ENCODE data around the gene SS18L1.

The SS18L1 gene

DNA sequence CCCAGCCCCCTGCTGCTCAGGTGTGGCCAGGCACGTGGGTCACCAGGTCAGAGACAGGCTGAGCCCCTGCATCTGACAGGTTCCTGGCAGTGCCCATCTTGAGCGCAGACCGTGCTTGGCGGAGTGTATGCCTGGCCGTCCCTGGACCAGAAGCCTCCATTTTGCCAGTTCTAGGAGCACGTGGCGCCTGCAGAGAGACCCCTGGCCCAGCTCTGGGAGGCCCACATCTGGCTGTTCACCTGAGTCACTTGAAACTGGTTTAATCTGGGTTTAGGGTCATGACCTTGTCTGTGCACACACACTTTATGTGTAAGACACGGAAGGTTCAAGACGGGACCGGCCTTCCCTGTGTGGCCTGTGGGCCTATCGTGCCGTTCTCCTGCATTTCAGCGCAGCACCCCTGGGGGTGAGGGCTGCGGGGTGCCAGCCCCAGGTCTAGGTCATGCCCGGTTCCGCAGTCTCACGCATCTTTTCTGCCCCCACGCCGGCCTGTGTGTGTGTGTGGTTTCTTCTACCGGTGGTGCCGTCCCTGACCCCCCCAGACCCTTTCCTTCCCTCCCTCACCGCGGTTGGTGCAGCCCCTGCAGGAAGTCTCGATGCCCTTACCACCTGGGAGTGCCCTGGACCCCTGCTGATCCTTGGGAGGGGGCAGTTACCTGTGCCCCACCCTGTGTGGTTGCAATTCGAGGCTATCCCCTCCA, 14.0 kb downstream of the SS18L1 start:
- no peak for DNase-seq

DNA sequence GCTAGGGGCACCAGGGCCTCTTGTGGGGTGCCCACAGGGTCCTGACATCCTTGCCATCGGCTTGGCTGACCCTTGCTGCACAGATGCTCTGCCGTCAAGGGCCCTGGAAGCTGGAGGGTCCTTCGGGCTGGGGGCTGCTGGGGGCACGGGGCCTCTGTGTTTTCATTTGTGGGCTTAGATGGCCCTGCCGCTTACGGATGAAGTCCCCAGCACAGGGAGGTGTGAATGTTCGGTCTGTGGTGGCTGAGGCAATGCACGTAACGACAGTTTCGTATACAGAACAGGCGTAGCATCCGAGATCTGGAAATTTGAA, 14.5 kb downstream of the SS18L1 start:
- DNase-seq = no peak

DNA sequence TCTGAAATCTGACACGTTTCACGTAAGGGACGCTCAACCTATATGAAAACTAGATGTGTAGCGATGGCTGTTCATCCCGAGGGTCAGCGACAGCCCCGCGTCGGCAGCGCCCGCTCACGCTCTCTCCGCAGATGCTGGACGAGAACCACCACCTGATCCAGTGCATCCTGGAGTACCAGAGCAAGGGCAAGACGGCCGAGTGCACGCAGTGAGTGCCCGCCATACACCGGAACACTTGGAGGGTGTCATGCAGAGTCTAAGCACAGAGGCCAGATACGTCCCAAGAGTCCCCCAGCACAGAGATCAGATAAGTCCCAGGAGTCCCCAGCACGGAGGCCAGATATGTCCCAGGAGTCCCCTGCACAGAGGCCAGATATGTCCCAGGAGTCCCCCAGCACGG, 15.0 kb downstream of the SS18L1 start:
- DNase-seq = no peak

DNA sequence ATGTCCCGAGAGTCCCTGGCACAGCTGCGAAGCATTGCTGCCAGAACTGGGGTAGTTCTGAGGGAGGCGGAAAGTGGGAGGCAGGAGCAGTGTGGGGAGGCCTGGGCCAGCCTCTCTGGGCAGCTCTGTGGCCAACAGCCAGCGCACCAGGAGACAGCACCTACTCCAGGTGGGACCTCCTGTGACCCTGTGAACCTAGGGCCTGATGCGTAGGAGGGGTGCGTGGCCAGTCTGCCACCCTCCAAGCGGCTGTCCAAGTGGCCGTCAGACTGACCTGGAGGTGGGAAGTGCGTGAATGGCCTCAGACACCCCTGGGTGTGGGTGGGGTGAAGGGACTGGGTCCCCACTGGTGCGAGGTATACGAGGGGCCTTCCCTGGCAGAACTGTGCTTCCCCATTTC, 15.5 kb downstream of the SS18L1 start:
- no peak for DNase-seq

DNA sequence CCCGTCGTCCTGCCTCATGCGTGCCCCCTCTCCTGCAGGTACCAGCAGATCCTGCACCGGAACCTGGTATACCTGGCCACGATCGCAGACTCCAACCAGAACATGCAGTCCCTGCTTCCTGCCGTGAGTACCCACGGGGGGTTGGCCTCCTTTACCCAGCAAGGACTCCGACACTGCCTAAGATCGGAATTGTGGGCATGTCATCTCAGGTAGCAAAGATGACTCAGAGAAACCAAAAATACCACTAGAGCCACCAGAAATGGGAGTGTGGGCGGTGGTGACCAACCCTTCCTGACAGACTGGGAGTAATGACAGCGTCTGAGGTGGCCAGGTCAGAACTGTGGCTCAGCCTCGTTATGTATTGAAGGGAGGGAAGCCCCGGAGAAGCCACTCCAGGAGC, 16.3 kb downstream of the SS18L1 start:
- no peak for DNase-seq

DNA sequence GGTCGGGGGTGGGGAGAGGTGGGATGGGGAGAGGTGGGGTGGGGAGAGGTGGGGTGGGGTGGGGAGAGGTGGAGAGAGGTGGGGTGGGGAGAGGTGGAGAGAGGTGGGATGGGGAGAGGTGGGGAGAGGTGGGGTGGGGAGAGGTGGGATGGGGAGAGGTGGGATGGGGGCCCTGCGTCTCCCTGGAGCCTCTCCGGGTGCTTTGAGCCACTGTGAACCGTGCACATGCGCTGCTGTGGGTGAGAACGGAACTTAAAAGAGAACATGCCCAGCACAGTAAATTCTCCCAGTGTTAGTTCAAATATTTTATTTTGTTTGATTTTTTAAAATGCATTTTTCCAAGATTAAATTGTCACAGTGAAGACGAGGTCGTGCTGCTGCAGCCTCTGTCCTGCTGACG, 16.7 kb downstream of the SS18L1 start:
- no peak for DNase-seq

DNA sequence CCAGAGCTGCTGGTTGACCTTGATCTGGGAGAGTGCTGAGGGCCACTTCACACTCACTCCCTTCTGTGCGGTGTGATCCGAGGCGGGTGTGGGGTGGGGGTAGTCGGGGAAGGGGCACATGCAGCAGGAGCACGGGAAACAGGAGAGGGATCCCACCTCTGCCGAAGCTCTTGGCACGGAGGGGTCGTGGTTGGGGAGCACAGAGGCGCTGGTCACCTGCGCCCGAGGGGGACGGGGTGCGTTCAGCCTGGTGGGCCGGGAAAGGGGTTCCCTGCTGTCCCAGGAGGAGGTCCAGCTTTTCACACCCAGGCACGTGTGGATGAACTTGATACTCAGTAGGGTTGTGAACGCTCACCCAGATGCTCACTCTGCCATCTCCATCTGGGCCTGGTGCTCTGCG, 17.3 kb downstream of the SS18L1 start:
- DNase-seq = no peak

DNA sequence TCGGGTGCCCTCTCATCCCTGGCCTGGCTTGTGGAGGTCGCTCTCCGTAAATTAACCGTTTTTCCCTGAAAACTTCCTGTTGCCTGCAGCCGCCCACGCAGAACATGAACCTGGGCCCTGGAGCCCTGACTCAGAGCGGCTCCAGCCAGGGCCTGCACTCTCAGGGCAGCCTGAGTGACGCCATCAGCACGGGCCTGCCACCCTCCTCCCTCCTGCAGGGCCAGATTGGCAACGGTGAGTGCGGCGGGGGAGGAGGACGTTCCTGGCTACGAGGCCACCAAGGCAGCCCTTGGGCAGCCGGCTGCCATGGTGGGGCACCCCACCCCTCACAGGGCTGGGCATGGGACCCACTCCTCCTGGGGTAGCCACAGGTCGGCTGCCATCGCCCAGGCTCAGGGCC, 17.8 kb downstream of the SS18L1 start:
- no peak for DNase-seq

DNA sequence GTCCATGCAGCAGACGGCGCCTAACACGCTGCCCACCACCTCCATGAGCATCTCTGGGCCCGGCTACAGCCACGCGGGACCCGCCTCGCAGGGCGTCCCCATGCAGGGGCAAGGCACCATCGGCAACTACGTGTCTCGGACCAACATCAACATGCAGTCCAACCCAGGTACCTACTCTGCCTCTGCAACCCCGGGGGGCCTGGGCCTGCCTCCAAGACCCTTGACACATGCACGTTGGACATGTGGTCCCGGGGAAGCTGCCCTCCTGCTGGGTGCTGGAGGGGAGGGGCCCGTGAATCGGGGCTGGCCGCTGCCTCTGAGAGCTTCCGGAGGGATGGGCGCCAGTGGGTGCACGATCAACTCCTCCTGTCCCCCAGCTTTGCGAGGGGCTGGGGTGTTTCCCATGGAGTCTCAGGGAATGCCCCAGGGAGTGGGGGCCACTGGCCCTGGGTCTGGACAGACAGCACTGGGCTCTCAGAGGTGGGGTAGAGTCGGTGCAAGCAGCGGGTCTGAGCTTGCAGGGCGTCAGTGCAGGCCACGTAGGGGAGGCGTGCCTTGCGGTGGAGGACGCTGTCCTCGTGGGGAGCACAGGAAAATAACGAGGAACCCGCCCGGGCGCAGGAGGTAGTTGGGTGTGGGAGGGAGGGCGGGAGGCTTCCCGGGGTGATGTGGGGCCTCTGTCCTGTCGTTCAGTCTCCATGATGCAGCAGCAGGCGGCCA, 19.4 kb downstream of the SS18L1 start:
- DNase-seq = no peak

DNA sequence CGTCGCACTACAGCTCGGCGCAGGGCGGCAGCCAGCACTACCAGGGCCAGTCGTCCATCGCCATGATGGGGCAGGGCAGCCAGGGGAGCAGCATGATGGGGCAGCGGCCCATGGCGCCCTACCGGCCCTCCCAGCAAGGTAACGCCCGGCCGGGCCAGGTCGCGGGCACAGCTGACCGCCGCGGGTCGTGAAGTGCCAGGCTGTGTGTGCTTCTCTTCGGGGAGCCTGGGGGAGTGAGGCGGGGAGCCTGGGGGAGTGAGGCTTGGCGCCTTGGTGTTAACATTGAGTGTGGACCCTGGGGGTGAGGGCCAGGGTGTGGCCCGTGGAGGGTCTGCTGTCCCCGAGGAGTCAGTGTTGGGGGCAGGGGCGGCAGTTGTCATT, 19.9 kb downstream of the SS18L1 start:
- DNase-seq = no peak

DNA sequence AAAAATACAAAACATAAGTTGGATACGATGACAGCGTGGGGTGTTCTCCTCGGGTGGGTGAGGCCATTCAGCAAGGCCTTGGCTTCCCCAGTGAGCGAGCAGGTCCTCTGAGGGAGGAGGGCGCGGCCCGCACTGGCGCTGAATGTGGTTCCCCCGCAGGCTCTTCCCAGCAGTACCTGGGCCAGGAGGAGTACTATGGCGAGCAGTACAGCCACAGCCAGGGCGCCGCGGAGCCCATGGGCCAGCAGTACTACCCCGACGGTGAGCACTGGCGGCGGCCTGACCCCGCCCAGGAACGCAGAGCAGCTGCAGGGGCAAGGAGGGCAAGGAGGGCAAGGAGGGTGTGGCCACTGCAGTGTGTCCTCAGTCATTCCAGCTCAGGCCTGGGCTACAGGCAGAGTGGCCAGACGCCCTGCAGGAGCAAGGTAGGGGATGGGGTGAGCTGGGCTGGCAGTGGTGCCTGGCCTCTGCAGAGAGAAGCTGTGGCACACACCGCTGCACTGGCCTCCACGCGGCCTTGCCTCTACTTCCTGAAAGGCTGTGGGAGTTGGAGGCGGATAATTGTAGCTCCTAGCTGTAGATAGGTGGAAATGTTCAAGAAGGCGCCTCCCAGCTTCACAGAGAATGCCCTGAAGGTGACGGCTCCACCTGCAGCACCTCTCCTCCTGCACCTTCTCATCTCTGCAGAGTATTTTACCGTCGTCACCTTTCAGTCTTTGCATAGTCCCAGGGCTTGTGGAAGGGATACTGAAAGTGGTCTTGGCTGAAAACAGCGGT, 20.6 kb downstream of the SS18L1 start:
- DNase-seq = no peak

DNA sequence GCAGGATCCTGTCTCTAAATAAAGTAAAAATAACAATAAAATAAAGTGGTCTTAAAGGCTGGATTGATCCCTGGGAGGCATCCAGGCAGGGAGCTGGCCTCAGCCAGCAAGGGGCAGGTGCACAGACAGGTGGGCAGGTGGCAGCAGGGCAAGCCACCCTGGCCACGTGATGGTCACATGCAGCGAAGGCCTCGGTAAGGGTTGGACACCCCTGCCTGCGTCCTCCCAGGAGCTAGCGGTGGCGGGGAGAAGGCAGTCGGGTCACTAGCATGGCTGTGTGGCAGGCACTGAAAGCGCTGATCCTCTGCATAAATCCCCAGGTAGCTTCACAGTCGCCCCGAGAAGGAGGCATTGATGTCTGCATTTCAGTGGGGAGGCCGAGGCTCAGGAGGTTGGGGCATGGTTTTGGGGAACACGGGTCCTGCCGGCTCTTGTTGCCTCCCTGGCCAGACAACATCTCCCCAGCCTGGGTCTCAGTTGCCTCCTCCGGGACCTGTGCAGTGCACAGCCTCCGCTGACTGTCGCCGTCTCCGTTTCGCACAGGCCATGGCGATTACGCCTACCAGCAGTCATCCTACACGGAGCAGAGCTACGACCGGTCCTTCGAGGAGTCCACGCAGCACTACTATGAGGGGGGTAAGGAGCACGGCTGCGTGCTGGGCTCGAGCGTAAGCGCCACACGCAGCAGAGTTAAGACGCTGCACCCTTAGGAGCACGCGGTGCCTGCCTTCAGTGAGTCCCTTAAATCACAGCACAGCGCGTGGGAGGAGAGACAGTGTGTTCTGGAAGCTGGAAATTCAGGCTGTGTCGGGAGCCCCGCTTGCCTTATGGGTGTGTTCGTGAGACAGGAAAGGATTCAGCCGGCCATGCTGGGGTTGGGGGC, 21.6 kb downstream of the SS18L1 start:
- no peak for DNase-seq

DNA sequence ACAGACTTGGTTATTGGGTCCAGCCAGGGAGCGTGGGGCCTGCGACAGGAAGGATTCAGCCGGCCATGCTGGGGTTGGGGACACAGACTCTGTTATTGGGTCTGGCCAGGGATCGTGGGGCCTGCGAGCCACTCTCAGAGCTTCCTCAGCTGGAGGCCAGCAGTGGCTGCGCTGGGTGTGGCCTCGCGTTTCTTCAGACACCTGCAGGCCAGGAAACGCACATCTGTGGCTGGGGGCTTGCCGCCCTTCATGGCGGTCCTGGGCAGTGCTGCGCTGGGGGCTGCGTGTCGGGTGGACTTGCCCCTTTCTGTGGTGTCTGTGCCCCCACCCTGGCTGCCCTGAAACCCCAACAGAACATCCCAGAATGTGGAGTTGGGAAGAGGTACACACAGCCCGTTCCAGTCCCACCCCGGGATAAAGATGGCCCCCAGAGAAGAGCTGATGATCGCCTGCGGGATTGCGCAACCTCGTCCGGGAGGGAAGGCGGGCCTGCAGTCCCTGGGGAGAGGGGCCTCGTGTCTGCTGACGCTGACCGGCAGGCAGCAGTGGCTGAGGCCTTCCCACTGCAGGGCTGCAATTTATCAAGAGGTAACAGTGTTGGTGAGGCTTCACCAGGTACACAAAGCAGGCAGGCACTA, 22.3 kb downstream of the SS18L1 start:
- no peak for DNase-seq

DNA sequence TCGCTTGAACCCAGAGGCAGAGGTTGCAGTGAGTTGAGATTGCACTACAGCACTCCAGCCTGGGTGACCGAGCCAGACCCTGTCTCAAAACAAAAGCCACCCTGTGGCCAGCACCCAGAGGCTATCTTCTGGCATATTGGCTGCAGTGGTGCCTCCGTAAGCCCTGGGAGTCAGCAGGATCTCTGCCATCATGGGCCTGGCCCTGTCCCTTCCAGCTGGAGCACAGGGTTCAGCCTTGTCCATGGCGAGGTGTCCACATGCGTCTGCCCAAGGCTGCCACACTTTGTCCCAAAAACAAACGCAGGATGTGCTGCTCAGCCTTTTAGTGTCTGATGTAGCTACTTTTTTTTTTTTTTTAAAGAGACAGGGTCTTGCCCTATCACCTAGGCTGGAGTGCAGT, 23.9 kb downstream of the SS18L1 start:
- no peak for DNase-seq

DNA sequence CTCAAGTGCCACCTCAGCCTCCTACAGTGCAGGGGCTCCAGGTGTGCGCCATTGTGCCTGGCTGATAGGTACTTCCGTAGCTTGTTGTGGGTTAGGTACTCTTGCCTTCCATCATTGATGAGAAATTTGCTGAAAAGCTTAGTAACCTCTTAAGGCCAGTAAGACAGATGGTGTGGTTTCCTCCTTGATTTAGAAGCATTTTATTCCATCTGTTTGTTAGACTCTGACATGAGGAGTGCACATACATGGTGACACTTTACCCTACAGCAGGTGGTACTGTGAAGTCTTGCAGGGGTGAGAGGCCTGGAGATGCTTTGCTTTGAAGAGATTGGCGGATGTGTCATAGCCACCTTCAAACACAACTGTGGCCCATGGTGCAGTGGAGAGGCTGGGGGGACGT, 24.5 kb downstream of the SS18L1 start:
- no peak for DNase-seq

DNA sequence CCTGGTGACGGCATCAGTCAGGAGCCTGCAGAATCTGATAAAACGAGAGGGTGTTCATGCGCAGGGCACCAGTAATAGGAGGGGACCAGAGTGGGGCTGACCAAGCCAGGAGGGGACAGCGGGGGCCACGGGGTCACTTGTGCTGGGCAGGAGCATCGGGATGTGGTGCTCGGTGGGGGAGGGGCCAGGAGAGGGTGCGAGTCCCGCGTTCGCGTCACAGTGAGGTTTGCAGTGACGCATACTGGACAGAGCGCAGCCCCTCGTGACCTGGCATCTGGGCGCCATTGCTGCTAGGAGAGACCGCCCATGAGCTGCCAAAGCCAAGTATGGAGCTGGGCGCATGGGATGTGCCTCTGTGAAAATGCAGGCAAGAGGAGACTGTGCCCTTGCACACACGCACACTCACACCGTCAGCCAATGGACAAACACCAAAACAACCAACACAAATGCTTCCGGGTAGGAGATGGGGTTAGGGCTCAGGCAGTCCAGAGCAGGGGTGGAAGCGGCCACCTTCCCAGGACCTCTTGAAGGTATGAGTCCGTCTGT, 25.4 kb downstream of the SS18L1 start:
- no peak for DNase-seq

DNA sequence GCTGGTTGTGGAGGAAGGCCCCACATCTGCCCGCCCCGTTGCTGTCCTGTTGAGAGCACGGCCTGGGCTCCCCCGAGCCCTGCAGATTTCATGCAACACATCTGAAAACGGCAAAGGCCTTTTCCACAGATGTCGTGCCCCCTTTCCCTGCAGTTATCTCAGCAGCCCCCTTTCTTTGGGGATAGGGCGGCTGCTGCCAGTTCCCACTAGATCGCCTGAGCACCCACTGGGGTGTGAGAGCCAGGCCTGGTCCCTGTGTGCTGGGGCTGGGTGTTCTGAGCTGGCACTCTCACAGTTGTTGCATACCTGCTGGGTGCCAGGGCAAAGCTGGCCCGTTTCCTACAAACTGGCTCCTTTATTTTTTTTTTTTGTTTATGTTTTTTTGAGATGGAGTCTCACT, 27.0 kb downstream of the SS18L1 start:
- no peak for DNase-seq

DNA sequence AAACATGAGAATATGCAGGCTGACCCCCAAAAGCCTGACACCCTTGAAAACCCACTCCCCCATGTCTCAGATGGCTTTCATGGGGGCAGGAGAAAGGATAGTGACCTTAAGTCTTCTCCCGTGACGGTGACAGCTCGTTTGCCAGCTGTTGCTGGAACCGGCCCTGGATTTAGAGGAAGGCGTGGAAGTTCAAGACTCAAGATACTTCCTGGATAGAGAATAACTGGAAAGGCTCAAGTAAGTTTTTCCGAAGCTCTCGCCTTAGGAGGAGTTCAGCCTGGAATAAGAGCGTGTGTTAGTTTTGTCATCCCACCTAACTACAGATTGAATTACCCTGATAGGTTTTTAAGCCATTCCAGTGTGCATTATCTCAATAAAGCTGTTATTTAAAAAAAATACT, 27.7 kb downstream of the SS18L1 start:
- DNase-seq = no peak

DNA sequence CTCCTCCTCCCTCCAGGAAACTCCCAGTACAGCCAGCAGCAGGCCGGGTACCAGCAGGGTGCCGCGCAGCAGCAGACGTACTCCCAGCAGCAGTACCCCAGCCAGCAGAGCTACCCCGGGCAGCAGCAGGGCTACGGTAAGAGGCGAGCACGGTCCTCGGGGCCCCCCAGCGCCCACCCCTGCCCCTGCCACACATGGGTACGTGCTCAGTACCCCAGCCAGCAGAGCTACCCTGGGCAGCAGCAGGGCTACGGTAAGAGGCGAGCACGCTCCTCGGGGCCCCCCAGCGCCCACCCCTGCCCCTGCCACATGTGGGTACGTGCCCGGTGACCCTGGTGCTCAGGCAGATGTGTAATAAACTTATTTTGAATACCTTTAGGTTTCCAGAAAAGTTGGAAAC, 29.1 kb downstream of the SS18L1 start:
- DNase-seq = no peak

DNA sequence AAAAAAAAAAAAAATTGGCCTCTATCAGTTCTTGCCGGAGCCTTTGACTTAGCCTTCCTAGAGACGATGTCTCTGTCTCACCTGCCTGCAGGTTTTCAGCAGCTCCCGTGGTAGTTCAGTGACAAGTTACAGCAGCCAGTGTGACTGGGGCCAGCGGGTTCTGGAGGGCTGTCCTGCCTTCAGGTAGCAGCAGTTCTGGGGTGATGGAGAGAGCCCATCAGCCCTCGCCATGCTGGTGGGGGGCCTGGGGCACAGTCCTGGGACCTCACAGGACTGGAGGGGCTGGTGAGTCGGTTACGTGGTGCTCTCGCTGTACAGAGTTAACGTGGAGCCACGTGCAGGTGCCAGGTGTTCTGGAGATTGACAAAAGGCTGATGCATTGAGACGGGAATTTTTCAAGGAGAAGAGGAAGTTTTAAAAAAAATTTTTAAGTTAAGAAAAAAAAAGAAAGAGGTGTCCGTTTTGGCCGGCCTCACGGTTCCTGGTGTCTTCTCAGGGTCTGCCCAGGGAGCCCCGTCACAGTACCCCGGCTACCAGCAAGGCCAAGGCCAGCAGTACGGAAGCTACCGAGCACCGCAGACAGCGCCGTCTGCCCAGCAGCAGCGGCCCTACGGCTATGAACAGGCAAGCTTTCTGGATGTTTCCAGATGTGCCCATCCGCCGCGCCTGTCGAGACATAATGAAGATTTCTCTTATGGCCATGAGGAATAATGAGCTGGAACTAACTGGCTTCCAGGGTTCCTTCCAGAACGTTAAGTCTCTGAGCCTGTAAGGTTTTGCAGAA, 30.6 kb downstream of the SS18L1 start:
- DNase-seq = no peak

DNA sequence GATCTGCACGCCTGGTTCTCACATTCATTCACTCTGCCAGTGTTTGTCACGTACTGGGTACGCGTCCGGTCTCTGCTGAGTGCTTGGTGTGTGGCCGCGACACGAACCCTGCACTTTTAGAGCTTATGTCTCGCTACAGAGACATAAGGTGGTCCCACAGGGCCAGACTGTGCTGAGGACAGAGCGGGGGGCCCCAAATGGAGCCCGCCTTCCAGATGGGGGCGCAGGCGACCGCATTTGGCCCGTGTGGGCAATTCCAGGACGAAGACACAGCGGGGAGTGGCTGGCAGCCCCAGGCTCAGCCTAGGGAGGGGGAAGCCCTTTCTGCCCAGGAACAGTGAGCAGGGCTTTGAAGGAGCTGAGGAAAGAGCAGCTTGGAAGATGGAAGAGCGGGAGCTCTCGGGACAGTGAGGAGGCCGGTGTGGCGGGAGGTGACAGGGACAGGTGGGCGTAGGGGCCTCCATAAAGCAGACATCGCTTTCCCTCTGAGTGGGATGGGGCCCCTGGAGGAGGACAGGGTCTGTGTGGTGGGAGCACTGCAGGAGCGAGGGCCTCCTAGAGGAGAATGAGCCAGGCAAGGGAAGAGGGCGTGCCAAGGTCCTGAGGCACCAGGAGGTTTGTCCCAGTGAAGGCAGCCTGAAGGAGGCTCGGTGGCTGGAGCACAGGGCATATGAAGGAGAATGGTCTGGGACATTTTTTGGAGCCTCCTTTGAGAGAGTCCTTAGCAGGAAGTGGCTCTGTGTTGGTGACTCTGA, 31.5 kb downstream of the SS18L1 start:
- no peak for DNase-seq

All from activated CD4-positive, alpha-beta T cell treated with anti-CD3 and anti-CD28 coated beads, Interleukin-2, amount 50 U/mL, for 1 hour (primary cell).